ENCODE measurements around the gene LRFN2. TPM values are rescaled to one million over a fixed set of nuclear protein-coding genes. Genes with fewer than 3 reads are reported as not detected.

LRFN2 gene
- total RNA-seq, 1 experiment from 2014 or later, result not detected

GRCh38 chr6:40460380-40460779 is 126.8 kb downstream of the LRFN2 start:
- POLR2A ChIA-PET (ENCODE audit: unreplicated experiment), result no interaction called here
- no TSS peak for BruUV-seq (replicated peaks)

GRCh38 chr6:40457261-40457660 is 129.9 kb downstream of the LRFN2 start:
- Histone ChIP-seq H3K9me3 (ENCODE audit: low read length) (no peaks in the 10 kb centered on the region), H3K27me3 (ENCODE audit: low read length) (no peaks in the 10 kb centered on the region), H2AFZ (ENCODE audit: low read length) (no peak overlapping the region), H4K20me1 (ENCODE audit: low read length) (no peaks in the 10 kb centered on the region), H3K27ac (ENCODE audit: low read length) (no peak overlapping the region), H3K9ac (ENCODE audit: low read length) (no peak overlapping the region), H3K79me2 (ENCODE audit: low read length) (no peaks in the 10 kb centered on the region), H3K36me3 (ENCODE audit: low read depth, low read length) (no peaks in the 10 kb centered on the region), H3K4me1 (ENCODE audit: insufficient read depth, low read length) (no peaks in the 10 kb centered on the region), H3F3A (ENCODE audit: low read length, unreplicated experiment) (no peaks in the 10 kb centered on the region), H3K4me3 (ENCODE audit: low read length) (no peak overlapping the region), H3K4me2 (ENCODE audit: low read length) (no peak overlapping the region), H3K9me2 (replicated peaks; ENCODE audit: low read length) (no peaks in the 10 kb centered on the region)
- no TSS peak for BruUV-seq (replicated peaks)
- TF ChIP-seq EZH2phosphoT487 (IDR thresholded peaks at IDR 0.05; ENCODE audit: borderline replicate concordance, low read length) (no peak), CTCF (conservative IDR thresholded peaks at IDR 0.05; ENCODE audit: low read depth, low read length) (no peak), EZH2 (IDR thresholded peaks at IDR 0.05; ENCODE audit: low read length, unreplicated experiment) (no peak)
- CTCF ChIA-PET, result no interaction called here
- no peak for ATAC-seq
- intact Hi-C loops (cut with micrococcal nuclease), result no loop called here
- no peak for DNase-seq
- POLR2A ChIA-PET (ENCODE audit: unreplicated experiment), result no interaction called here

More at GRCh38 chr6:40460380-40460779, 126.8 kb downstream of the LRFN2 start:
- H3K9ac ChIP-seq (ENCODE audit: low read length), result no peak overlapping the region
- H3K9me3 ChIP-seq (ENCODE audit: low read length), result no peaks in the 10 kb centered on the region
- H3K4me1 ChIP-seq (ENCODE audit: insufficient read depth, low read length), result no peaks in the 10 kb centered on the region
- no peak overlapping the region for H3K4me3 ChIP-seq (ENCODE audit: low read length)
- no peak for DNase-seq
- no peaks in the 10 kb centered on the region for H3K27me3 ChIP-seq (ENCODE audit: low read length)
- TF ChIP-seq CTCF (conservative IDR thresholded peaks at IDR 0.05; ENCODE audit: low read depth, low read length), result no peak
- no peak for TF ChIP-seq EZH2phosphoT487 (IDR thresholded peaks at IDR 0.05; ENCODE audit: borderline replicate concordance, low read length)
- TF ChIP-seq EZH2 (IDR thresholded peaks at IDR 0.05; ENCODE audit: low read length, unreplicated experiment), result no peak
- no peak for ATAC-seq
- CTCF ChIA-PET, result no interaction called here
- H3K4me2 ChIP-seq (ENCODE audit: low read length), result no peak overlapping the region
- no peak overlapping the region for H3K27ac ChIP-seq (ENCODE audit: low read length)
- no peaks in the 10 kb centered on the region for H3F3A ChIP-seq (ENCODE audit: low read length, unreplicated experiment)
- H4K20me1 ChIP-seq (ENCODE audit: low read length), result no peaks in the 10 kb centered on the region
- H3K79me2 ChIP-seq (ENCODE audit: low read length), result no peaks in the 10 kb centered on the region
- H2AFZ ChIP-seq (ENCODE audit: low read length), result no peak overlapping the region
- no peaks in the 10 kb centered on the region for H3K36me3 ChIP-seq (ENCODE audit: low read depth, low read length)
- no peaks in the 10 kb centered on the region for H3K9me2 ChIP-seq (replicated peaks; ENCODE audit: low read length)
- intact Hi-C loops (cut with micrococcal nuclease), result no loop called here

- H3K4me3 ChIP-seq (ENCODE audit: low read length), result no peak overlapping the region
- H3K27me3 ChIP-seq (ENCODE audit: low read length), result no peaks in the 10 kb centered on the region
- TF ChIP-seq EZH2phosphoT487 (IDR thresholded peaks at IDR 0.05; ENCODE audit: borderline replicate concordance, low read length), result no peak
- no peak overlapping the region for H3K9ac ChIP-seq (ENCODE audit: low read length)
- ChIA-PET CTCF (no interaction called here), POLR2A (ENCODE audit: unreplicated experiment) (no interaction called here)
- no peak for DNase-seq
- H4K20me1 ChIP-seq (ENCODE audit: low read length), result no peaks in the 10 kb centered on the region
- H3F3A ChIP-seq (ENCODE audit: low read length, unreplicated experiment), result no peaks in the 10 kb centered on the region
- no peaks in the 10 kb centered on the region for H3K79me2 ChIP-seq (ENCODE audit: low read length)
- intact Hi-C loops (cut with micrococcal nuclease), result no loop called here
- H3K27ac ChIP-seq (ENCODE audit: low read length), result no peak overlapping the region
- H3K4me2 ChIP-seq (ENCODE audit: low read length), result no peak overlapping the region
- H3K9me2 ChIP-seq (replicated peaks; ENCODE audit: low read length), result no peaks in the 10 kb centered on the region
- H3K9me3 ChIP-seq (ENCODE audit: low read length), result no peaks in the 10 kb centered on the region
- no peak for ATAC-seq
- no TSS peak for BruUV-seq (replicated peaks)
- H3K4me1 ChIP-seq (ENCODE audit: insufficient read depth, low read length), result no peaks in the 10 kb centered on the region
- no peaks in the 10 kb centered on the region for H3K36me3 ChIP-seq (ENCODE audit: low read depth, low read length)
- H2AFZ ChIP-seq (ENCODE audit: low read length), result no peak overlapping the region
Observed at GRCh38 chr6:40456390-40457013, 130.7 kb downstream of the LRFN2 start.
